ENCODE results near the gene PTTG1IP. TPM values are rescaled to one million over a fixed set of nuclear protein-coding genes. Genes with fewer than 3 reads are reported as not detected.
"Not testable (repeated sequence)": the region's sequence is repeated elsewhere in the genome, so short reads cannot be mapped to it uniquely, and the experiment has no call there.

The PTTG1IP gene
- total RNA-seq, 2 experiments from 2014 or later, result 38.9 to 58.1 TPM

DNA sequence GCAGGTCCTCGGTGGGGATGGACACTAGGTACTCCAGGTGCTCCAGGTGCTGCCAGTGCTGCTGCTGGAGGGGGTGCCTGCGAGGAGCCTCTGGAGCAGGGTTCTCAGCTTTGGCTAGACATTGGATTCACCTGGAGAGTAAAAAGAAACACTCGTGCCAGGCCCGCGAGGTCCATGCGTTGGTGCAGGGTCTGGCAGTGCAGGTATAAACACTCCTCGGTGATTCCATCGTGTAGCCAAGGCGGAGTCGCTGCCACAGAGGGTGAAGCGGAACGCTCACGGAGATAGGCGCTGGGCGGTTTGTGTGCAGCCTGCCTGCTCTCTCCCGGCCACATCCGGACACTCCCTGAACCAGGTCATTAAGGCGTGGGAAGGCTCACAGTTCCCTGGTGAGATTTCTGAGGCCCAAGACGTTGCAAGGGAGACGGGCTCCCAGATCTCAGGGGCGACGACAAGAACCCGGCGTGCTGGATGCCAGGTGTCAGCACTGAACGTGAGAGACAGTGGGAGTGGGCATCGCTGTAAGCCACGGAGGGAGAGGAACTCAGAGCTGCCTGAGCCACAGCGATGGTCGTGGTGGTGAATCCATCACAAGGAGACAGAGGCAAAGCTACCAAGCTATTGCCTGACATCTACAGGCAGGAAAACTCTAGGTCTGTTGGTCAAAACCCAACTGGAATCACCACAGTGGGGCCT is 38.4 kb downstream of the PTTG1IP start:
- no peaks in the 10 kb centered on the region for H3K9me2 ChIP-seq (ENCODE audit: insufficient read depth, low read length)
- H4K20me1 ChIP-seq (ENCODE audit: insufficient read depth, low read length), result no peaks in the 10 kb centered on the region
- ChIA-PET POLR2A (interaction anchor here (0.6 kb wide), 1 partner anchor 994 kb away, joined by 3 read pairs; no protein-coding TSS in a partner anchor), CTCF (ENCODE audit: unreplicated experiment) (no interaction called here)
- peaks cover 10% of the 10 kb centered on the region for H3K4me1 ChIP-seq (ENCODE audit: insufficient read depth, low read length, poor library complexity, severe bottlenecking)
- H3K9me3 ChIP-seq (ENCODE audit: low read length), result no peaks in the 10 kb centered on the region
- DNase-seq (ENCODE audit: low spot score), result no peak
- no peak overlapping the region for H3K4me3 ChIP-seq (ENCODE audit: low read depth, low read length, poor library complexity, severe bottlenecking)
- H3K4me2 ChIP-seq (ENCODE audit: low read length), result no peak overlapping the region
- no peak overlapping the region for H3K27ac ChIP-seq (ENCODE audit: low read depth, low read length, poor library complexity, severe bottlenecking)
- no peaks in the 10 kb centered on the region for H3K36me3 ChIP-seq (ENCODE audit: insufficient read depth, low read length)
- intact Hi-C loops (cut with micrococcal nuclease; ENCODE audit: unreplicated experiment), result no loop called here
- TF ChIP-seq EZH2phosphoT487 (IDR thresholded peaks at IDR 0.05; ENCODE audit: borderline replicate concordance, low read depth, low read length), result no peak
- TF ChIP-seq, protein P1, sequence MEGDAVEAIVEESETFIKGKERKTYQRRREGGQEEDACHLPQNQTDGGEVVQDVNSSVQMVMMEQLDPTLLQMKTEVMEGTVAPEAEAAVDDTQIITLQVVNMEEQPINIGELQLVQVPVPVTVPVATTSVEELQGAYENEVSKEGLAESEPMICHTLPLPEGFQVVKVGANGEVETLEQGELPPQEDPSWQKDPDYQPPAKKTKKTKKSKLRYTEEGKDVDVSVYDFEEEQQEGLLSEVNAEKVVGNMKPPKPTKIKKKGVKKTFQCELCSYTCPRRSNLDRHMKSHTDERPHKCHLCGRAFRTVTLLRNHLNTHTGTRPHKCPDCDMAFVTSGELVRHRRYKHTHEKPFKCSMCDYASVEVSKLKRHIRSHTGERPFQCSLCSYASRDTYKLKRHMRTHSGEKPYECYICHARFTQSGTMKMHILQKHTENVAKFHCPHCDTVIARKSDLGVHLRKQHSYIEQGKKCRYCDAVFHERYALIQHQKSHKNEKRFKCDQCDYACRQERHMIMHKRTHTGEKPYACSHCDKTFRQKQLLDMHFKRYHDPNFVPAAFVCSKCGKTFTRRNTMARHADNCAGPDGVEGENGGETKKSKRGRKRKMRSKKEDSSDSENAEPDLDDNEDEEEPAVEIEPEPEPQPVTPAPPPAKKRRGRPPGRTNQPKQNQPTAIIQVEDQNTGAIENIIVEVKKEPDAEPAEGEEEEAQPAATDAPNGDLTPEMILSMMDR (conservative IDR thresholded peaks at IDR 0.05; ENCODE audit: low read length), result no peak
- no peaks in the 10 kb centered on the region for H3K79me2 ChIP-seq (ENCODE audit: insufficient read depth, low read depth, low read length)
- BruUV-seq (replicated peaks), result no TSS peak
- H2AFZ ChIP-seq (ENCODE audit: low read length), result no peak overlapping the region

DNA sequence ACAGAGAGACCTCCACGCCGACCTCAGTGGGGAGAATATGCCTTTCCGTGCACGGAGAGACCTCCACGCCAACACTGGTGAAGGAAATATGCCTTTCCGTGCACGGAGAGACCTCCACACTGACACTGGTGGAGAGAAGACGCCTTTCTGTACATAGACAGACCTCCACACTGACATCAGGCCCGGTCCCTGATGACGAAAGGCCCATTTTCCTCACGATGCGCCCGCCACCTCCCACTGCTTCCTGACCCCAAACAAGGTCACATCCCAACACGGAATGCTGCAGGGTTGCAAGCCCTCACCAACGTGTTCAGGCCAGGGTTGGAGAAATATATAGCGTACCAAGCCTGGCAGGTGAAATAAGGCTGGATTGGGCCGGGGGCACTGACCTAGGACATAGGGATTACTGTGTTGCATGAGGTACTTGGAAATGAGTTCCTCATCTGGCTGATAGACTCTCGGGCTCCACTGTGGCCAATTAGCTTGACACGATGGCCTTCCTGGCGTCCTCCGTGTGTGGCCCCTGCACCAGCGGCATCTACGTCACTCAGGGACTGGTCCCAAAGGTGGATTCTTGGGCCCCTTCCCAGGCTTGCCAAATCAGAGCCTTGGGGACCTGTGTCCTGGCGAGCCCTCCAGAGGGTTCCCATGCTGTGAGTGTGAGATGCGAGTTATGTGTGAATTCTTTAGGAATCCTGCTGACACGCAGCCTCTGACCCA is 39.1 kb downstream of the PTTG1IP start:
- H3K4me3 ChIP-seq (ENCODE audit: low read depth, low read length, poor library complexity, severe bottlenecking), result no peak overlapping the region
- intact Hi-C loops (cut with micrococcal nuclease; ENCODE audit: unreplicated experiment), result no loop called here
- H3K9me3 ChIP-seq (ENCODE audit: low read length), result no peaks in the 10 kb centered on the region; the same call in 1 of the 2 replicates
- H3K27ac ChIP-seq (ENCODE audit: low read depth, low read length, poor library complexity, severe bottlenecking), result no peak overlapping the region
- DNase-seq (ENCODE audit: low spot score), result no peak
- no peak overlapping the region for H2AFZ ChIP-seq (ENCODE audit: low read length)
- H3K4me1 ChIP-seq (ENCODE audit: insufficient read depth, low read length, poor library complexity, severe bottlenecking), result peaks cover 10% of the 10 kb centered on the region
- H4K20me1 ChIP-seq (ENCODE audit: insufficient read depth, low read length), result no peaks in the 10 kb centered on the region
- POLR2A ChIA-PET, result no interaction called here
- CTCF ChIA-PET (ENCODE audit: unreplicated experiment), result no interaction called here
- H3K36me3 ChIP-seq (ENCODE audit: insufficient read depth, low read length), result no peaks in the 10 kb centered on the region
- TF ChIP-seq, protein P1 (conservative IDR thresholded peaks at IDR 0.05; ENCODE audit: low read length), result no peak
- no peak for TF ChIP-seq EZH2phosphoT487 (IDR thresholded peaks at IDR 0.05; ENCODE audit: borderline replicate concordance, low read depth, low read length)
- H3K9me2 ChIP-seq (ENCODE audit: insufficient read depth, low read length), result no peaks in the 10 kb centered on the region
- H3K4me2 ChIP-seq (ENCODE audit: low read length), result no peak overlapping the region
- BruUV-seq (replicated peaks), result no TSS peak
- no peaks in the 10 kb centered on the region for H3K79me2 ChIP-seq (ENCODE audit: insufficient read depth, low read depth, low read length)

DNA sequence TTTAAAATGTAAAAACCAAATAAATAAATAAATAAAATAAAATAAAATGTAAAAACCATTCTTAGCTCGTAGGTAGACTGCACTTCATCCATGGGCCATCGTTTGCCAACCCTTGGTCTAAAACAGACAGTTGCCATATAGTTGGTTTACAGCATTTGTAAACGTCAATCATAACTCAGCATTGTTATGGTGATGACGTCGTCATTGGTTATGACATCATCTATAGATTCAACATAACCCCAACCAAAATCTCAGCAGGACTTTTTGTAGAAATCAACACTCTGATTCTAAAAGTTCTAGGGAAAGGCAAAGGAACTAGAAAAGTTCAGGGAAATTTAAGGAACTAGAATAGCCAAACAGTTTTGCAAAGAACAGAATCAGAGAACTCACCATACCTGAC is 39.8 kb downstream of the PTTG1IP start:
- no peaks in the 10 kb centered on the region for H3K79me2 ChIP-seq (ENCODE audit: insufficient read depth, low read depth, low read length)
- no peaks in the 10 kb centered on the region; the same call in 1 of the 2 replicates for H3K9me3 ChIP-seq (ENCODE audit: low read length)
- CTCF ChIA-PET (ENCODE audit: unreplicated experiment), result no interaction called here
- intact Hi-C loops (cut with micrococcal nuclease; ENCODE audit: unreplicated experiment), result no loop called here
- no peak overlapping the region for H3K4me3 ChIP-seq (ENCODE audit: low read depth, low read length, poor library complexity, severe bottlenecking)
- no peaks in the 10 kb centered on the region for H4K20me1 ChIP-seq (ENCODE audit: insufficient read depth, low read length)
- H2AFZ ChIP-seq (ENCODE audit: low read length), result no peak overlapping the region
- no peak for DNase-seq (ENCODE audit: low spot score)
- POLR2A ChIA-PET, result no interaction called here
- no peak for TF ChIP-seq EZH2phosphoT487 (IDR thresholded peaks at IDR 0.05; ENCODE audit: borderline replicate concordance, low read depth, low read length)
- TF ChIP-seq, protein P1 (conservative IDR thresholded peaks at IDR 0.05; ENCODE audit: low read length), result no peak
- no peaks in the 10 kb centered on the region for H3K36me3 ChIP-seq (ENCODE audit: insufficient read depth, low read length)
- H3K27ac ChIP-seq (ENCODE audit: low read depth, low read length, poor library complexity, severe bottlenecking), result no peak overlapping the region
- no TSS peak for BruUV-seq (replicated peaks)
- H3K4me2 ChIP-seq (ENCODE audit: low read length), result no peak overlapping the region
- H3K9me2 ChIP-seq (ENCODE audit: insufficient read depth, low read length), result no peaks in the 10 kb centered on the region
- H3K4me1 ChIP-seq (ENCODE audit: insufficient read depth, low read length, poor library complexity, severe bottlenecking), result peaks cover 10% of the 10 kb centered on the region

DNA sequence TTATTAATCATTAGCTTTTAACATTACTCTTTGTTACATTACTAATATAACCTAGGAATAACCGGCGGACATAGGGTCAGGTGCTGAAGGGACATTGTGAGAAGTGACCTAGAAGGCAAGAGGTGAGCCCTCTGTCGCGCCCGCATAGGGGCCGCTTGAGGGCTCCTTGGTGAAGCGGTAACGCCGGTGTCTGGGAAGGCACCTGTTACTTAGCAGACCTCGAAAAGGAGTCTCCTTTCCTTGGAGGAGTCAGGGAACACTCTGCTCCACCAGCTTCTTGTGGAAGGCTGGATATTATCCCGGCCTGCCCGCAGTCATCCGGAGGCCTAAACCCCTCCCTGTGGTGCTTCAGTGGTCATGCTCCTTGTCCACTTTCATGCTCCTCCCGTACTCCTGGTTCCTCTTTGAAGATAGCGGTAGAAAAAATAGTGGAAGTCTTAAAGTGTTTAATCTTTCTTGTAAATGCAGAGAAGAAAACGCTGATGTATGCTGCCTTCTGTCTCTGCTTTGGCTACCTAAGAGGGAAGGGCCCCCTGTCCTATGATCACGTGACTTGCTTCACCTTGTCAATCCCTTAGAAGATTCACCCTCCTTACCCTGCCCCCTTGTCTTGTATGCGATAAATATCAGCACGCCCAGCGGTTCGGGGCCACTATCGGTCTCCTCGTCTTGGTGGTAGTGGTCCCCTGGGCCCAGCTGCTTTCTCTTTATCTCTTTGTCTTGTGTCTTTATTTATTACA is 40.8 kb downstream of the PTTG1IP start:
- DNase-seq (ENCODE audit: low spot score); intact Hi-C loops (cut with micrococcal nuclease; ENCODE audit: unreplicated experiment); H3K4me1 ChIP-seq (ENCODE audit: insufficient read depth, low read length, poor library complexity, severe bottlenecking); H3K36me3 ChIP-seq (ENCODE audit: insufficient read depth, low read length); H3K9me2 ChIP-seq (ENCODE audit: insufficient read depth, low read length); H3K9me3 ChIP-seq (ENCODE audit: low read length); H4K20me1 ChIP-seq (ENCODE audit: insufficient read depth, low read length); CTCF ChIA-PET (ENCODE audit: unreplicated experiment); H3K79me2 ChIP-seq (ENCODE audit: insufficient read depth, low read depth, low read length); H3K27ac ChIP-seq (ENCODE audit: low read depth, low read length, poor library complexity, severe bottlenecking); BruUV-seq (replicated peaks); H3K4me3 ChIP-seq (ENCODE audit: low read depth, low read length, poor library complexity, severe bottlenecking); H3K4me2 ChIP-seq (ENCODE audit: low read length); POLR2A ChIA-PET; H2AFZ ChIP-seq (ENCODE audit: low read length): not testable (repeated sequence)

Measured in OCI-LY7 (cell line).